Stimulated activated CD8-positive, alpha-beta memory T cell treated with anti-CD3 and anti-CD28 coated beads, Interleukin-7, amount 100 ng/mL, for 4 hours (primary cell): Measurements from ENCODE around the gene RAB29.
"Not testable (repeated sequence)": the region's sequence is repeated elsewhere in the genome, so short reads cannot be mapped to it uniquely, and the experiment has no call there.

Source experiments
- DNase-seq, 2 donors: peaks; one replicate each; pipeline ENCODE4 v3.0.0-alpha.2; 2020; ENCODE audit warnings: low read depth in 2 of 2

Gene RAB29

DNA sequence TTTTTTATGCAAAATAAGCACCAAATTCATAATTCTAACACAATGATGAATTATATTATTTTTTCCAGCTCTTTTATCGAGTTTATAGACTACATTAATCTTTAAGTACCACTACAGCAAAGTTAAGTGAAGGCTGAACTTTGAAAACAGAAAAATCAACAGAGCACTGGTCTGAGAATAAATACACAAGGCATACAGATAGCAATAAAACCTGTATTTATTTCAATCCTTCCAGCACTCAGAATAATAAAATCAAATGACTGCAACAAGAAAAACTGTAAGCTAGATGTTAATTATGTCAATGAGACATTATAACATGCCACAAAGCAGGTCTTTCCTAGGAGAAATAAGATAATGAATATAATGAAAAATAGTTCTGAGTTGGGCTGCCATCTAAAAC lies 49.8 kb downstream of the RAB29 start:
- DNase-seq, result no peak

DNA sequence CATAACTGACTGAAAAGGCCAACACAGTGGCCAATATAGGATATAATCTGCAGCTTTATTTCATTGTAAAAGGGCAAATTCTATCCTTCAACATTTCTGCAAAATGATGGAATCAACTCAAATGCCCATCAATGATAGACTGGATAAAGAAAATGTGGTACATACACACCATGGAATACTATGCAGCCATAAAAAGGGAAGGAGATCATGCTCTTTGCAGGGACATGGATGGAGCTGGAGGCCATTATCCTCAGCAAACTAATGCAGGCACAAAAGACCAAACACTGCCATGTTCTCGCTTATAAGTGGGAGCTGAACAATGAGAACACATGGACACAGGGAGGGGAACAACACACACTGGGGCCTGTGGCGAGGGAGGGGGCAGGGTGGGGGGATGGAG lies 54.5 kb downstream of the RAB29 start:
- DNase-seq, result not testable (repeated sequence)

DNA sequence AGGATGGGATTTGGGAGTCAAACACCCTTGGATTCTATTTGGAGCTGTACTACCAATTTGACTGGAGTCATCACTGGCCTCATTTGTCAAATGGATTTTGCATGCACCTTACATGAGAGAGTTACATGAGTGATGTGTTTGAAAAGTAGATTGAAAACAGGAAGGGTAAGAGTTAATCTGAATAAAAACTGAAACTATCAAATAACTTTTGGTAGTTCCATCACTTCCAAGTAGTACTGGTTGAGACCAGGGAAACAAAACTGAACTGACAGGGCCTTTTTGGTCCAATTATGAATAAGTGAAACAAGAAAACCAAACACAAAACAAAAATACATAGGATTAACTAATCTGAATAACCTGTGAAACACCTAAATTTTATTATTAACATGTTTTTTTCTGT lies 55.5 kb downstream of the RAB29 start:
- DNase-seq, result no peak

DNA sequence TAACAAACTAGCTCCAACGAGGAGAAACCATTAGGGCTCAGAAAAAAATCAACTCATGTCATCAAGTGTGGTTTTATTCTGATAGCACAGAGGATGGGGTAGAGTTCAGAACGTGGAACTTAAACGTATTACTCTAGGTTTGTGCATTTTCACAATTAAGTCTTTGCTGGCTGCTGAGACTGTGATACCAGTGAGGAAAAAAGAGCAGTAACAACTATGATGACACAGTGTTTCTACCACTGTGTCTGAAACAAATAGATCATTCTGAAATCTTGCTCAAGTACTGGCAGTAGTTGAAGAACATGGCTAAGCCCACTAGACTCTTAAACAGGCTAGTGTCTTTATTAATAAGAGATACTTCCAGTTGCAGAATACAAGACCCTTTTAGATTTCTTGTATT lies 56.3 kb downstream of the RAB29 start:
- no peak for DNase-seq
